COR-L47 (cell line): ENCODE measurements around the gene CPNE1.
A peak's percentile ranks its signal among the peaks of the same experiment; 100 is the strongest.
"Not testable (repeated sequence)": the region's sequence is repeated elsewhere in the genome, so short reads cannot be mapped to it uniquely, and the experiment has no call there.

ENCODE experiments used
- DNase-seq: peaks from one replicate; lab custom pipeline; 2025; lab: John Stamatoyannopoulos, UW

CPNE1 gene

GRCh38 chr20:35664466-35665206 lies at the start of gene CPNE1, which contains the start of gene RBM12:
TSS of gene CPNE1 (minus strand) at chr20:35664900. CDS start at chr20:35632923, 31,977 bp downstream.
TSS of gene RBM12 (minus strand) at chr20:35664900. CDS start at chr20:35655322, 9,578 bp downstream.
- peak; percentile 91 for DNase-seq

- no peak for DNase-seq
These were observed 49.4 kb upstream of the CPNE1 start for GRCh38 chr20:35714127-35714526.

GRCh38 chr20:35713120-35713519 lies 48.4 kb upstream of the CPNE1 start:
- DNase-seq: not testable (repeated sequence)

GRCh38 chr20:35711588-35712209 lies 47.0 kb upstream of the CPNE1 start:
- no peak for DNase-seq

- DNase-seq: no peak
These were observed 46.3 kb upstream of the CPNE1 start for GRCh38 chr20:35710884-35711587.

GRCh38 chr20:35710039-35710438 lies 45.3 kb upstream of the CPNE1 start:
- DNase-seq: no peak

GRCh38 chr20:35709259-35709658 lies 44.6 kb upstream of the CPNE1 start:
- no peak for DNase-seq

- no peak for DNase-seq
These were observed 43.8 kb upstream of the CPNE1 start for GRCh38 chr20:35708502-35708901.

GRCh38 chr20:35706591-35707529 lies 42.2 kb upstream of the CPNE1 start:
- not testable (repeated sequence) for DNase-seq

- not testable (repeated sequence) for DNase-seq
These were observed 41.2 kb upstream of the CPNE1 start for GRCh38 chr20:35705894-35706293.

- no peak for DNase-seq
These were observed 40.0 kb upstream of the CPNE1 start for GRCh38 chr20:35704514-35705261.

GRCh38 chr20:35702824-35703695 lies 38.4 kb upstream of the CPNE1 start:
- DNase-seq: no peak

- DNase-seq: no peak
These were observed 37.5 kb upstream of the CPNE1 start for GRCh38 chr20:35702051-35702823.

GRCh38 chr20:35700625-35701148 lies 36.0 kb upstream of the CPNE1 start:
- DNase-seq: no peak

GRCh38 chr20:35699957-35700624 lies 35.4 kb upstream of the CPNE1 start:
- no peak for DNase-seq

- peak; percentile 88 for DNase-seq
These were observed 34.6 kb upstream of the CPNE1 start, which contains the start of the genes NFS1 and ROMO1 for GRCh38 chr20:35699127-35699956. TSS of gene NFS1 (minus strand) at chr20:35699352. CDS start at chr20:35699288, 64 bp downstream. TSS of gene ROMO1 (plus strand) at chr20:35699405. CDS start at chr20:35699633, 228 bp downstream.
